SU-DHL-6 (cell line): ENCODE measurements around the gene RCOR2.

ENCODE experiments used
- H2AFZ ChIP-seq: fragments of 200-600 bp; sonication (generic); 2 replicates; pipeline ENCODE4 v1.6.1; 2014; ENCODE audit warnings: low read depth, mild to moderate bottlenecking, moderate library complexity, mixed read lengths, antibody characterized with exemption, low read length; ENCODE audit not compliant: severe bottlenecking
- H3F3A ChIP-seq: fragments of 200-600 bp; shearing (Covaris generic); 2 replicates; pipeline ENCODE4 v1.6.0; 2016; ENCODE audit warnings: antibody characterized with exemption, mild to moderate bottlenecking; ENCODE audit not compliant: insufficient read depth
- H3K27ac ChIP-seq: fragments of 200-600 bp; sonication (generic); 2 replicates; pipeline ENCODE4 v1.5.1; 2016; ENCODE audit warnings: low read depth, mild to moderate bottlenecking, low read length, moderate library complexity, mixed read lengths
- H3K27me3 ChIP-seq: fragments of 200-600 bp; sonication (generic), shearing (Covaris generic); 2 replicates; pipeline ENCODE4 v1.6.0; 2014; ENCODE audit warnings: mild to moderate bottlenecking, low read length
- H3K36me3 ChIP-seq: fragments of 200-600 bp; sonication (generic); 2 replicates; pipeline ENCODE4 v1.6.1; 2014; ENCODE audit warnings: mild to moderate bottlenecking, low read length, mixed read lengths
- H3K4me2 ChIP-seq: fragments of 300-600, 200-600 bp; shearing (Covaris generic), sonication (generic); 2 replicates; pipeline ENCODE4 v1.6.0; 2014; ENCODE audit warnings: low read length, low read depth, mild to moderate bottlenecking; ENCODE audit not compliant: poor library complexity, severe bottlenecking
- H3K4me3 ChIP-seq: fragments of 200-600 bp; sonication (generic); 2 replicates; pipeline ENCODE4 v1.5.1; 2014; ENCODE audit warnings: antibody characterized with exemption, low read length, mild to moderate bottlenecking, mixed read lengths; ENCODE audit not compliant: insufficient read depth, poor library complexity, severe bottlenecking
- H3K79me2 ChIP-seq: fragments of 200-600 bp; sonication (generic); 2 replicates; pipeline ENCODE4 v1.6.1; 2014; ENCODE audit warnings: mild to moderate bottlenecking, low read length, moderate library complexity; ENCODE audit not compliant: insufficient read depth
- H3K9ac ChIP-seq: fragments of 200-600 bp; sonication (generic); 2 replicates; pipeline ENCODE4 v1.7.0; 2014; ENCODE audit warnings: mild to moderate bottlenecking, low read length
- H3K9me2 ChIP-seq: fragments of 200-600 bp; sonication (generic); replicated peaks from 2 replicates; pipeline ENCODE4 v1.6.1; 2014; ENCODE audit warnings: low read length; ENCODE audit not compliant: insufficient read depth
- H3K9me3 ChIP-seq: fragments of 200-600 bp; sonication (generic); 2 replicates; pipeline ENCODE4 v1.6.1; 2014; ENCODE audit warnings: low read length, mixed read lengths; ENCODE audit not compliant: insufficient read depth
- H4K20me1 ChIP-seq: fragments of 200-600 bp; sonication (generic); 2 replicates; pipeline ENCODE4 v1.6.1; 2014; ENCODE audit warnings: low read depth, mild to moderate bottlenecking, antibody characterized with exemption, low read length, moderate library complexity, mixed read lengths
- EZH2phosphoT487 ChIP-seq: fragments of 200-600 bp; sonication (generic), shearing (Covaris generic); conservative IDR thresholded peaks from 2 replicates; pipeline ENCODE4 v1.6.1; 2018; ENCODE audit warnings: mild to moderate bottlenecking, antibody characterized with exemption, low read length, moderate library complexity, mixed read lengths
- TF ChIP-seq, protein P1 (sequence below): fragments of 200-600 bp; sonication (generic); IDR thresholded peaks from one replicate; pipeline ENCODE4 v1.5.1; 2017; ENCODE audit warnings: antibody characterized with exemption, mild to moderate bottlenecking, low read length, moderate library complexity; ENCODE audit not compliant: insufficient read depth, poor library complexity, severe bottlenecking

Gene RCOR2

DNA sequence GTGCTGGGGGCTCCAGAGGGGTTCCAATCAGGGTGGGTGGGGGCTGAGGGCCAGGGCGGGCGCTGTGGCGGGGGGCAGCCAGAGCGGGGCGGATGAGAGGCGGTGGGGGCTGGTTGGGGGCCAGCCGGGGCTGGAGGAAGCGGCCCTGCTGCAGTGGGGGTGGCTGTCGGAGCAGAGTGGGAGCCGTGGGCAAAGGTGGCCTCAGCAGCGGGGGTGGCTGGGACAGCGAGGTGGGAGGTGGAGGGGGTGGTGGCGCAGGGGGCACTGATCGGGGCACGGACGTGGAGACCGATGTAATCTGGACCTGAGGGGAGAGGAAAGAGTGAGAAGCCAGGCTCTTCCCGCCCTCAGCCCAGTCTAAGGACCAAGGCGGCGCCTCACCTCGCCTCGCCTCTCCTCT is 5.1 kb downstream of the RCOR2 start:
- Histone ChIP-seq H3K27me3 (no peaks in the 10 kb centered on the region), H3K4me3 (no peak overlapping the region), H3K36me3 (no peaks in the 10 kb centered on the region), H3K9me2 (no peaks in the 10 kb centered on the region), H3F3A (peaks cover 4% of the 10 kb centered on the region; the same call in 1 of the 2 replicates), H3K9me3 (no peaks in the 10 kb centered on the region), H3K27ac (no peak overlapping the region), H3K79me2 (no peaks in the 10 kb centered on the region), H2AFZ (no peak overlapping the region), H4K20me1 (no peaks in the 10 kb centered on the region), H3K9ac (no peak overlapping the region), H3K4me2 (no peak overlapping the region)
- TF ChIP-seq EZH2phosphoT487 = no peak
- TF ChIP-seq, protein P1, sequence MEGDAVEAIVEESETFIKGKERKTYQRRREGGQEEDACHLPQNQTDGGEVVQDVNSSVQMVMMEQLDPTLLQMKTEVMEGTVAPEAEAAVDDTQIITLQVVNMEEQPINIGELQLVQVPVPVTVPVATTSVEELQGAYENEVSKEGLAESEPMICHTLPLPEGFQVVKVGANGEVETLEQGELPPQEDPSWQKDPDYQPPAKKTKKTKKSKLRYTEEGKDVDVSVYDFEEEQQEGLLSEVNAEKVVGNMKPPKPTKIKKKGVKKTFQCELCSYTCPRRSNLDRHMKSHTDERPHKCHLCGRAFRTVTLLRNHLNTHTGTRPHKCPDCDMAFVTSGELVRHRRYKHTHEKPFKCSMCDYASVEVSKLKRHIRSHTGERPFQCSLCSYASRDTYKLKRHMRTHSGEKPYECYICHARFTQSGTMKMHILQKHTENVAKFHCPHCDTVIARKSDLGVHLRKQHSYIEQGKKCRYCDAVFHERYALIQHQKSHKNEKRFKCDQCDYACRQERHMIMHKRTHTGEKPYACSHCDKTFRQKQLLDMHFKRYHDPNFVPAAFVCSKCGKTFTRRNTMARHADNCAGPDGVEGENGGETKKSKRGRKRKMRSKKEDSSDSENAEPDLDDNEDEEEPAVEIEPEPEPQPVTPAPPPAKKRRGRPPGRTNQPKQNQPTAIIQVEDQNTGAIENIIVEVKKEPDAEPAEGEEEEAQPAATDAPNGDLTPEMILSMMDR = no peak

GRCh38 chr11:63911440-63911839 is 5.5 kb downstream of the RCOR2 start:
- H3K79me2 ChIP-seq = no peaks in the 10 kb centered on the region
- TF ChIP-seq, protein P1 = no peak
- TF ChIP-seq EZH2phosphoT487 = no peak
- H3K27ac ChIP-seq = no peak overlapping the region
- H3K27me3 ChIP-seq = no peaks in the 10 kb centered on the region
- no peak overlapping the region for H2AFZ ChIP-seq
- H3K9me3 ChIP-seq = no peaks in the 10 kb centered on the region
- no peaks in the 10 kb centered on the region for H4K20me1 ChIP-seq
- no peaks in the 10 kb centered on the region for H3K36me3 ChIP-seq
- H3K9me2 ChIP-seq = no peaks in the 10 kb centered on the region
- no peak overlapping the region for H3K4me3 ChIP-seq
- no peak overlapping the region for H3K4me2 ChIP-seq
- peaks cover 4% of the 10 kb centered on the region; the same call in 1 of the 2 replicates for H3F3A ChIP-seq
- H3K9ac ChIP-seq = no peak overlapping the region

GRCh38 chr11:63910675-63911074 is 6.3 kb downstream of the RCOR2 start:
- Histone ChIP-seq H4K20me1 (no peaks in the 10 kb centered on the region), H3K79me2 (no peaks in the 10 kb centered on the region), H3K4me2 (no peak overlapping the region), H3F3A (peaks cover 4% of the 10 kb centered on the region; the same call in 1 of the 2 replicates), H3K9me3 (no peaks in the 10 kb centered on the region), H3K27me3 (no peaks in the 10 kb centered on the region), H3K9me2 (no peaks in the 10 kb centered on the region), H2AFZ (no peak overlapping the region), H3K36me3 (no peaks in the 10 kb centered on the region), H3K27ac (no peak overlapping the region), H3K9ac (no peak overlapping the region), H3K4me3 (no peak overlapping the region)
- TF ChIP-seq EZH2phosphoT487 = no peak
- TF ChIP-seq, protein P1 = no peak
